Erythroblast (primary cell): ENCODE results near the gene OR2AT4.

Experiments
- GATA1 ChIP-seq: IDR thresholded peaks from 2 replicates; pipeline ENCODE4 v1.6.1; 2011; ENCODE audit warnings: low read depth, mild to moderate bottlenecking, control low read depth, low read length, moderate library complexity
- POLR2A ChIP-seq: IDR thresholded peaks from 2 replicates; pipeline ENCODE4 v1.6.1; 2011; ENCODE audit warnings: mild to moderate bottlenecking, low read length

GRCh38 chr11:75113030-75113429 lies 16.4 kb upstream of the OR2AT4 start:
- no peak for TF ChIP-seq POLR2A
- TF ChIP-seq GATA1 = no peak
